HG02759 (cell line): ENCODE data around the gene B9D1.

Source experiments
- ATAC-seq: cut with Tn5 transposase; IDR thresholded peaks from one replicate; pipeline ENCODE4 v1.9.1; 2021; ENCODE audit warnings: mild to moderate bottlenecking, moderate library complexity; ENCODE audit not compliant: unreplicated experiment

Gene B9D1

GRCh38 chr17:19325542-19325941 lies 37.0 kb downstream of the B9D1 start:
- no peak for ATAC-seq

DNA sequence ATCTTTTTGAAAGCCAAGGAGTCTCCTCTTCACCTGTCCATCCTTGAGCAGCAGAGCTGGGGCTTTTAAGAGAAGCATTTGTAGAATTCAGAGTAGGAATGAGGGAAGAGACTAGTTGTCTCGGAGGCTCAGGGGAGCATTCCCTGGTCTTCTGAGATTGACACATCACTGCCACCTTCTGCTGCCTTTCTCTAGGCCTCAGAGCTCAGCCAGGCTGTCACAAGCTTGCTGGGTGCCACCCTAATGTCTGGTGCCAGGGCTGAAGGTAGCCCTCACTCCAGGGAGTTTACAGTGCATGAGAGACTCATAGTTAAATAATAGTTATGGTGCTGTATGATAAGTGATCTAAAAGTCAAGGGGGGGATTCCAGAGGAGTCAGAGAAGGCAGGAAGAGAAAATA lies 39.7 kb downstream of the B9D1 start:
- ATAC-seq = no peak

DNA sequence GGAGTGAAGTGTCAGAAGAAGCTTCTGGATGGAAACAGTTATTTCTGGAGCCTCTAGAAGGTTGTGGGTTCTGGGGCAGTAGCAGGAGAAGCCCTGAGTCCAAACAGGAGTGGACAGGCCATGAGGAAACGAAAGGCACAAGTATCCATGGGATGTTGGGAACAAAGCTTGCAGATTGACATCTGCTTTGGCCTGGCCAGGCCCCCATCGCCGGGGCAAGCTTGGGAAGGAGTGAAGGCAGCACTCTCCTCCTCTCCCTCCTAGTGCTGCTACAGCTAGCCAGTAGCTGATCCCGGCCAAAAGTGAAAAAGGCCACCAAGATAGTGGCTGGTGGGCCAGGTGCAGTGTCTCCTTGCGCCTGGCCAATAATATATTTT lies 40.4 kb downstream of the B9D1 start:
- ATAC-seq = no peak

DNA sequence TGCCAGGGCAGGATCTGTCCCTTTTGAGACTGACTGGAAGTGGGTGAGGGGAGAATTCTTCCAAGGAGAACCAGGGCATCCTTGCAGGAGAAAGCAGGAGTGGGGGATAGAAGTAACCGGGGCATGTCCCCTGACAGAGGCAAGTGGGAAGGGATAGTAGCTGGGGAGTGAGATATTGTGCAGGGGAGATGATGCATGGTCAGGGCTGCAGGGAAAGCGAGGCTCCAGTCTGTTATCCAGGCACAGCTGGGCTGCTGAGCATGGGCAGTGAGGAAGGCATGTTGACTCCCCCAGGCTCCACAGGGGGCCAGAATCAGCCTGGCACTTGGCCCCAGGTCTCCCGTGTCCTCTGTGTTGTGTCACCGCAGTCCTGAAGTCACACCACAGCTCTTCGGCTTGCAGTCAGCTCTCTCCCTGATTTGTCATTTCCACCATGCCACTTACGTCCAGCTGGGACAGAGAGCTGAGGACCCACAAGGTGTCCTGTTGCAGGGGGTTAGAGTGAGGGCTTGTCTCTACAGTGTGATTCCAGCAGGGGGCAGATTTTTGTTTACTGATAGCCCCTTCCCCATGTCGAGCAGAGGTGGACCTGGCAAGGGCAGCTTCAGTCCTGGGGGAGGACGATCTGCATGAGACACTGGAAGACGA lies 40.9 kb downstream of the B9D1 start:
- ATAC-seq = no peak

GRCh38 chr17:19320876-19321275 lies 41.6 kb downstream of the B9D1 start:
- no peak for ATAC-seq

- ATAC-seq = no peak
These were observed 42.6 kb downstream of the B9D1 start for GRCh38 chr17:19319771-19320505.

- no peak for ATAC-seq
These were observed 43.9 kb downstream of the B9D1 start for GRCh38 chr17:19318611-19319010.

DNA sequence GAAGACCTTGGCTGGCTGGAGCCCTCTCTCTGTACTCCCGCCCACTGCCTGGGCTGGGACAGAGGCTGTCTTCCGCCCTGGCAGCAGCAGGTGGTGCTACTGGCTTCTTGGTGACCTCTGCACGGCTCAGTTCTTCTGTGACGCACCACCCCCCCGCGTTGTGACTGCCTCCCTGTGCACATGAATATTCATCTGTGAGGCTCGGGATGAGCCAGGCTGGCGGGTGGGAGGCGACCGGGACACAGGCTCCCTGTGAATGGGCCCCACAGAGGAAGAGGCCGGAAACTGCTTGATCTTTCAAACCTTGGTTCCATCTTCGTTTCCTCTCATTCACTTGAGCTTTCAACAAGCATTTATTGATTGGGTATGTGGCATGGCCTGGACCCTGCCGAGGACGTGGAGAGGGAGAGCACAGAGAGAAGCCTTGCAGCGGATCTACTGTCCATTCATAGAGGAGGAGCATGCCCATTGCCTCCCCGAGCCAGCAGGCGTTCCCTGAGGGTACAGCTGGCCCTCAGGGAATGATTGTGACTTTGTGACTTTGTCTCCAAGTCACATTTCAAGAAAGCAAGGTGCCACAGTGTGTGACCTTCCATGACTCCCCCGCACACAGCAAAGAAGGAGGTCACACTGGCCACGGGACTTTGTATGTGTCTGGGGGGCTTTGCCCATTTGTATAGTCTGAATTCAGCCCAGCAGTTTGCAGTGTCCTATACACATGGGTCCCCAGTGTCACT lies 45.0 kb downstream of the B9D1 start:
- no peak for ATAC-seq

DNA sequence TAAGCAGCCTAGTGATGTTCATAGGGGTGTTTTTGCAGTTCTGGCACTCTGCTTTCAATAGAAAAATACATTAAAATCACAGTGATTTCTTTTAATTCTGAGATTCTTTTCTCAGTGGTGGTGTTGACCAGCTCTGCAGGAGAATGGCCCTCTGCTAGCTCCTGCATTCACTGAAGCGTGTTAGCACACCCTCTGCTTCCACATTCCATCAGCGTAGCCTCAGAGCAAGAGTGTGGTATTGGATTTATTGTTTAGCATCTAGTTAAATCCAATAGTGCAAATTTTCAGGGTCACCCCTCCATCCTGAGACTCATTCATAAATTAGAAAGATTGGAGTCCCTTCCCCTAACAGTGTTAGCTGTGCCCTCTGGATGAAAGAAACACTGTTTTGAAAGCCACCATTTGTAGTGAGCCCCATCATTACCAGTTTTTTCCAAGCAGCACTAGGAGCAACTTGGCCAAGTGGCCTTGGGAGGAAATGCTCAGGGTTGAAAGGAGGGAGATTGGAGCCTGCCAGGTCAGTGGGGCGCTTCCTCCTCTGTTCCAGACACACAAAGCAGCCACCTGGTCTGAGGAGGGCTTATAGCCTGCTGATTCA lies 45.7 kb downstream of the B9D1 start:
- no peak for ATAC-seq

DNA sequence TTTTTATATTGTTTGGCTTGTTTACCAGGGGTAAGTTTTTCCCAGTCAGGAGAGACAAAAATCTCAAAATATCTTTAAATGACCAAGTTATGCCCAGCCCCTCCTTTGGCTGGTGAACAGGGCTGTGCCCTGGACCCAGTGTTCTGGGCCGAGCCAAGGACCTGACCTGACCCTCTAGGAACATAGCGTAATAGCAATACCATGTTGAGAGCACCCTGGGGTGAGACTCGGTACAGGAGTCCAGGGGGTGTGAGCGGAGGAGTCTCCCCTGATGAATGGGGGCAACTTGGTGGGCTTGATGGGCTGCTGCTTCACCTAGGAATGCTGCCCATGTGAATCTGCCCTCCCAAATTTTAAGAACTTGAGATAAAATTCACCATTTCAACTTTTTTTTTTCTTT lies 47.4 kb downstream of the B9D1 start:
- ATAC-seq = no peak

GRCh38 chr17:19313746-19314651 lies 48.5 kb downstream of the B9D1 start:
- ATAC-seq = no peak

DNA sequence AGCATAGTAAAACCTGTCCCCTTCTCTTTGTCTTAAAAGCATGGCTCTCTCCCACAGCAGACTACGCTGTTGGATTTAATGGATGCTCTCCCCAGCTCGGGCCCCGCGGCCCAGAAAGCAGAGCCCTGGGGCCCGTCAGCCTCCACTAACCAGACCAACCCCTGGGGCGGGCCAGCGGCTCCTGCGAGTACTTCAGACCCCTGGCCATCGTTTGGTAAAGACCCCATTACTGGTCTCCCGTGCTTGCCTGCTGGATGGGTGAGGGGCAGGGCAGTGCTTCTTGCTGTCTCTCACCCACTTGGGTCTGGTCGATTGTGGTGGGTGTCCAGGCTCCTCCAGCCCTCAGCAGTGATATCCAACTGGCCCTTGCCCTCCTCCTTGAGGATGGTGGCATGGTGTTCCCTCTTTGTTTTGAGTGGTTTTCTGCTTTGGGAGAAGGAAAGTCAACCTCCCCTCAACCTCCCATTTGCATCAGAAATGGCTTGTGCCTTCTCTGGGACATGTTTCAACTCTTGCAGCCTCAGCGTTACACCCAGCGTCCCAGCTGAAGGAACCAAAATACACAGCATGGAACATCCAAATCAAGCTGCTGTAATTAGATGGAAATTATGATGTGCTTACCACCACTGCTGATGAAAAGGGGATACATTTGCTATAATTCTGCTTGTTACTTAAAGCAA lies 49.3 kb downstream of the B9D1 start:
- ATAC-seq = no peak

- ATAC-seq = no peak
These were observed 50.1 kb downstream of the B9D1 start for GRCh38 chr17:19312406-19312805.

GRCh38 chr17:19311421-19312215 lies 50.9 kb downstream of the B9D1 start:
- ATAC-seq = no peak

DNA sequence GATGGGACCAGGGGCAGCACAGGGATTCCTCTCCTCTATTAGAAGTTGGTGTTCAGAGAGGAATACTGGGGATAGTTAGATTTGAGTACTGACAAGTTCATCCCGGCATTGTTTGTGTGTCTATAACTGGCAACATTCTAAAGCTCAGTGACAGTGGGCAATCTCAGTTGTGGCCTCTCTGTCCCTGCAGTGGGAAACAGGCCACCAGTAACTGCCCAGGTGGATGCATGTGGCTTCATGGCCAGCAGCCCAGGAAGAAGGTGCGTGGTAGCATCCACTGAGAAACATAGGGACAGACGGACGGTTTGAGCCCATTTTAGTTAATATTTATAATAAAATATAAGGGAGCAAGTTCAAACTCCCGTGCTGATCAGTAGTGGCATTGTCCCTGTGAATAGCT lies 51.5 kb downstream of the B9D1 start:
- no peak for ATAC-seq

- ATAC-seq = no peak
These were observed 52.4 kb downstream of the B9D1 start for GRCh38 chr17:19310151-19310550.

GRCh38 chr17:19309701-19310100 lies 52.8 kb downstream of the B9D1 start:
- no peak for ATAC-seq

DNA sequence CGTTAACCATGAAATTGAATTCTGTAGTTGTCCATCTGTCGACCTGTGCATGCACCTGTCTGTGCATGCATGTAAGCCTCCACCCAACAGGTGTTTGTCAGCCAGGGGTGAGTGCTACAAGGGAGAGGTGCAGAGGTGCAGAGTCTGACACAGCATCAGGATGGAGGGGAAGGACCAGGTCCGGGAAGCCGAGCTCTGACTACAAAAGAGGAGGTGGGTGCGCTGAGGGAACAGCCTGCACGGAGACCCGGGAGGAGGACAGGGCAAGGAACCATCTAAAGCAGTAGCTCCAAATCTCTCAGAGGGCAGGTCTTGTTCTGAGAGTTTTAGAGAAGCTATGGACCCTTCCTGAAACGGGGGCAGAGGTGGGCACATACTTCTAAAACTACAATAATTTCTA lies 54.1 kb downstream of the B9D1 start:
- no peak for ATAC-seq

DNA sequence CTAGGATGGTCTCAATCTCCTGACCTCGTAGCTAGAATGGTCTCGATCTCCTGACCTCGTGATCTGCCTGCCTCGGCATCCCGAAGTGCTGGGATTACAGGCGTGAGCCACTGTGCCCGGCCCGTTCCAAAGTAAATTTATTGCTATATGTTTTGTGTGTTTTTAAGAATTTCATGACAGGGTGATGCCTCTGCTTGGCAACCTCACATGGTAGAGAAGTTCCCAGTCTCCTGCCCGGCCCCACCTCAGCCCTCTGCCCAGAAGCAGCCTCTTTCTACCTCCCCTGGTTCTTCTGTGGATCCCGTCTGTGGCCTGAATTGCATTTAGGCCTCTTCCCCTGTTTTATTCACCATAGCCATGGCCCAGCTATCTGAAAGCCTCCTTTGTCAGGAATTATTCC lies 55.0 kb downstream of the B9D1 start:
- no peak for ATAC-seq
